HG03108 (cell line): ENCODE results near the gene FOSL2.

Source experiments
- ATAC-seq: cut with Tn5 transposase; IDR thresholded peaks from one replicate; pipeline ENCODE4 v1.9.1; 2021; ENCODE audit warnings: moderate library complexity; ENCODE audit not compliant: unreplicated experiment

The FOSL2 gene

GRCh38 chr2:28394331-28394877, 1.7 kb downstream of the FOSL2 start:
- no peak for ATAC-seq

GRCh38 chr2:28394997-28395333, 2.3 kb downstream of the FOSL2 start:
- no peak for ATAC-seq

- no peak for ATAC-seq
Observed at GRCh38 chr2:28395334-28396061, 2.8 kb downstream of the FOSL2 start.

- ATAC-seq, result no peak
Observed at GRCh38 chr2:28397043-28397381, 4.4 kb downstream of the FOSL2 start.

GRCh38 chr2:28398101-28398834, 5.6 kb downstream of the FOSL2 start:
- ATAC-seq, result no peak

GRCh38 chr2:28399289-28399688, 6.6 kb downstream of the FOSL2 start:
- no peak for ATAC-seq

DNA sequence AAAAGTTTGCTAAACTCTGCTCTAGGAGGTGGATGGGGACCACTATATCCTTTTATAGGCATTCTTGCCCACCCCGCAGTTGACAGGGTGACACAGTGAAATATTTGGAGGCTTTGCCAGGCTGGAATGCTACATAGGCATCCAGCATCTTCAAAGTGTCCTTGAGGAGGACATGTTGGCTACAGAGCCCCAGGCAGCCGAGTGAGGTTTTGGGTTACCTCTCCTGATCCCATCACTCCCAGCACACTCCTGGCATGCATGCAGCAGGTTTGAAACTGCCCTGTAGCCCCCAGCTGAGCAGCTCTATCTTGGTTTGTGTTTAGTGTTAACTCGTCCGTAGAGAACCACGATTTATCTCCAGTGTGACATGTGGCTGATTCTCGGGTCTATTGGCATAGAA, 7.3 kb downstream of the FOSL2 start:
- ATAC-seq, result no peak

GRCh38 chr2:28400419-28400818, 7.8 kb downstream of the FOSL2 start:
- ATAC-seq, result no peak

- ATAC-seq, result no peak
Observed at GRCh38 chr2:28400921-28401320, 8.3 kb downstream of the FOSL2 start.

DNA sequence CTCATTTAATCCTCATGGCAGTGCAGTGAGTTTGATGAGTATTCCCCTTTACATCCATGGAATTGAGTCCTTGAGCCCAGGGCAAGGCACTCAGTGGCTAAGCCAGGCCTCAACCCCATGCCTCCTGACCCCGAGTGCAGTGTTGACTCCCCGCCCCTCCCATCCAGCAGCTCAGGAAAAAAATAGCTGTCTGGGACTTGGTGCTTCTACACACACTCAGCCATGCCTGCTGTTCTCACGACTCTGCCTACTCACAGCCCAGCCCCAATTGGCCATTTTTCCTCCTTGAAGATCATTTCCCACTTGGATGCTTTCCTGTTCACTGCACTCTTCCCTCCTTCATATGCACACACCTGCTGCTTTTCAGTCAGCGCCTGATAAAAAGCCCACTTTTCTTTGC, 8.8 kb downstream of the FOSL2 start:
- ATAC-seq, result no peak

DNA sequence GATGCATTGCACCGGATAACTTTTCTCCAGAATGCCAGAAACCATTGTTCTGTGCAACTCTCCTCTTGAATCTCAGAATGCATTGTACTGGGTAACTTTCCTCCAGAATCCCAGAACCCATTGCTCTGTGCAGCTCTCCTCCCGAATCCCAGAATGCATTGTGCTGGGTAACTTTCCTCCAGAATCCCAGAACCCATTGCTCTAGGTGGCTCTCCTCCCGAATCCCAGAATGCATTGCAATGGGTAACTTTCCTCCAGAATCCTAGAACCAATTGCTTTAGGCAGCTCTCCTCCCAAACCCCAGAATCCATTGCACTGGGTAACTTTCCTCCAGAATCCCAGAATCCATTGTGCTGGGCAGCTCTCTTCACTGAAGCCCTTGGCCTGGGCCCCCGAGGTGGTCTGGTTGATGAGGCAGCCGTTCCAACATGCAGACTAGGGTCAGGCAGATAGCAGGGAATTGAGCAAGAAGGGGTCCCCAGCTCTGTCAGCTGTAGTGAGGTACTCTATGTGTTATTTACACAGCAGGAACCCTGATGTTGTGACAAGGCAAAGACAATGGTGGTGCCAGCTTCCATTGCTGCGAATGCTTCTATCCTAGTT, 9.4 kb downstream of the FOSL2 start:
- ATAC-seq, result no peak

DNA sequence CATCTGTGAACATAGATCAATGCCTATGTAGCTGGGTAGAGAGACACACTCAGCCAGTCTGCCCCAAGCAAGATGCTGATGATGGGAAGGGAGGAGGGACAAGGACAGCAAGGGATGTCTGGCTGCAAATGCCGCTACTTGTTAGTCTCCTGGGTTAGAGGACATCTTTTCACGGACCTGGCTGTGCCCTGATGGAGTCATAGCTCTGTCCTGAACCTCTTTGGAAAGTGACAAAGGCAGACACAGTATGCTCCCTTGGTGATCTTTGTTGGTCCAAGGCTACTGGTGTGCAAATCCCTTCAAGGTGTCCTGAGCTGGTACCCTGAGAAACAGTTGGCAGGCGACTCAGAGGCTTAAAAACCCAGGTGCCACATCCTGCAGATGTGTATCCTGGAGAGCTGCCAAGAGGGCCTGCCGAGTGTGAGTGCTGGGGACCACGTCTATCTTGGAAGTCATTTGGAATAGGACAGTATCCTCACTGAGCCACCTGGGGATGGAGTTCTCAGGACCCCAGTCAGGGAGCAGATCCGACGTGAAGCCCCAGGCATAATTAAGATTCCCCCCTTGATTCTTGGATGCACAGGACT, 10.8 kb downstream of the FOSL2 start:
- ATAC-seq, result no peak

GRCh38 chr2:28404086-28404485, 11.4 kb downstream of the FOSL2 start:
- ATAC-seq, result no peak

DNA sequence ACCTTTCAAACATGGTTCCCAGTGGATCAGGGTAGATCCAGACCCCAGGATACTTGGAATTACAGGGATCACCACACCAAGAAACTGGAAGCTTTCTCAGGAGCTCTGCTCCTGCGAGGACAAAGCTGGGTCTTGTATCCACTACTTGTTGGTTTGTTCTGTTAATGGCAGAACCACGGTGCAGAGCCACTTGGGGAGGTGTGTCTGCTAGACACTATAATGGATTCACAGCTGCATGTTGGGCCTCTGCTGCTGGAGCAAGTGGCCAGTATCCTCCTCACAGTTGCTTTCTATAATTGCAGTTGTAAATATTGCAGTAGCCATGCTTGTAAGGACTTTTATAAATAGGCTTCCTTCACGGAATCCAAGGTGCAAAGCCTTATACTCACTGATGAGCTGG, 12.9 kb downstream of the FOSL2 start:
- no peak for ATAC-seq

DNA sequence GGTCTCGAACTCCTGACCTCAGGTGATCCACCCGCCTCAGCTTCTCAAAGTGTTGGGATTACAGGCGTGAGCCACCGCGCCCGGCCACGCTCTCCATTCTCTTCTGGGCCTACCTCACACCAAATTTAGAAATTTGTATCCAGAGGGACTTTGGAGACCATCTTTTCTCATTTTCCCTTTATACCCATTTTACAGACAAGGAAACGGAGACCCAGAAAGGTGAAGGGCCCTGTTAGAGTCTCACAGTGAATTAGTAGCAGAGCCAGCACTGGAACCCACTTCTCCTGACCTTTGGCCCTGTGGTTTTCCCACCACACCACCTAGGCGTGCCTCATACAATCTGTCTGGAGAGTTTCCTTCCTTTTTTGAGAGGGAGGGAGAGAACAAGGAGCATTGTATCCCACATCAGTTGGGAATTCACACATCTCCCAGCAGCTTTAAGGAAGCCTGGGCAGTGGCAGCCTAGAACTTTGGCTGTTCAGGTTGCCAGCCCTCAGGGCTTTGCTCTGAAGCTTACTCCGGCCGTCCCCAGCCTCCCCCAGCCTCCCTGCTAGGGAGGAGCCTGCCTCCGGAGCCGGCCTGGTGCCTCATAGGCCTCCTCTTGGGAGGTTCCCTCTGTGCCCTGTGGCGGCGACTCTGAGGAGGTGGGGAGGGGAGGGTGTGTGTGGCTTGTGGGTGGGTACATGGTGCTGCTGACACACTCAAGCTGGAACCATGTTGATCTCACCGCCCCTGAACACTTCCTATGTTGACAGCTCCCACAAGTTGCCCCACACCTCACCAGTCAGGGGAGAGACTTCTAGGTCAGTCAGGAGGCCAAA, 13.8 kb downstream of the FOSL2 start:
- ATAC-seq, result no peak

GRCh38 chr2:28407131-28407975, 14.7 kb downstream of the FOSL2 start:
- ATAC-seq, result no peak

- no peak for ATAC-seq
Observed at GRCh38 chr2:28407976-28408690, 15.5 kb downstream of the FOSL2 start.

GRCh38 chr2:28408764-28409599, 16.3 kb downstream of the FOSL2 start:
- no peak for ATAC-seq
